ENCODE results near the gene MYO3B.
"Not testable (repeated sequence)": the region's sequence is repeated elsewhere in the genome, so short reads cannot be mapped to it uniquely, and the experiment has no call there.

The MYO3B gene

DNA sequence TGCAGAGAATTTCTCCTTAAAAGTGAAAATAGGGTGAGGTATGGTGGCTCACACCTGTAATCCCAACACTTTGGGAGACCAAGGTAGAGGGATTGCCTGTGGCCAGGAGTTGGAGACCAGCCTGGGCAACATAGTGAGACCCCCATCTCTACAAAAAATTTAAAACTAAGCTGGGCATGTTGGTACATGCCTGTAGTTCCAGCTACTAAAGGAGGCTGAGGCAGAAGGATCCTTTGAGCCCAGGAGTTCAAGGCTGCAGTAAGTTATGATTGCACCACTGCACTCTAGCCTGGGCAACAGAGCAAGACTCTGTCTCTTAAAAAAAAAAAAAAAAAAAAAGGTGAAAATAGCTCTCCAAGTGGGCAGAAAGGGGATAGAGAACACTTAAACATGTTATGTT lies 496.3 kb downstream of the MYO3B start:
- DNase-seq: not testable (repeated sequence)

DNA sequence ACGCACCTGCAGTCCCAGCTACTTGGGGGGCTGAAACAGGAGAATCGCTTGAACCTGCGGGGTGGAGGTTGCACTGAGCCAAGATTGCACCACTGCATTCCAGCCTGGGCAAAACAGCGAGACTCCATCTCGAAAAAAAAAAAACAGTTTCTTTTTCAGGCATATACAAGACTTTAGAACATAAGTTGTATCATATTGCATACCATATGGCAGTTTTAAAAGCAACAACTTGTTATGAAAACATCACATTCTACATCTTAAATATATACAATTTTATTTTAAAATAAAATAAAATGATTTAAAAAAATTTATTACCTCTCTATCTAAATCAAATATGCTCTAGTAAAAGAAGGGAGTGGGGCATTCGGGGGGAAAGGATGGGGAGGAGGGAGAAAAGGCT lies 497.8 kb downstream of the MYO3B start:
- no peak for DNase-seq

DNA sequence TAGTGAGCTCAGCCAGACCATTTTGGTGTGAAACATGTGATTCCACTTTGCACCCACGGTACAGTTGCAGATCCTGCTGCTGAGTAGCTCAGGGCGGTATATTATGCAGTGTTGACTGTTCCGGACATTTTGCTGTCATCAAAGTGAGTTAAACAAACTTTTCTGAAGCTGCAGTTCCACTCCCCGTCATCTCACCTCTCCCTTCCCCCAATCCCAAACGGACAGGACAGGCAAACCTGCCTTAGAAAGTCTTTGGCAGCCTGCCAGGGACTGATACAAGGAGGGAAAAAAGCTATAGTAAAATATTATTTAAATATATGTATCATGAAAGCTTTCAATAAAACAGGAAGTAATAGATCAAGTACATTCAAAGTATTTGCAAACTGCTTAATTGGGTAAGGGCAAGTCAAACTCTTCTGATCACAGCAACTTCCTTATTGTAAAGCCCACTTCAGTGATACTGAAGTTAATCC lies 501.7 kb downstream of the MYO3B start:
- no peak for DNase-seq

DNA sequence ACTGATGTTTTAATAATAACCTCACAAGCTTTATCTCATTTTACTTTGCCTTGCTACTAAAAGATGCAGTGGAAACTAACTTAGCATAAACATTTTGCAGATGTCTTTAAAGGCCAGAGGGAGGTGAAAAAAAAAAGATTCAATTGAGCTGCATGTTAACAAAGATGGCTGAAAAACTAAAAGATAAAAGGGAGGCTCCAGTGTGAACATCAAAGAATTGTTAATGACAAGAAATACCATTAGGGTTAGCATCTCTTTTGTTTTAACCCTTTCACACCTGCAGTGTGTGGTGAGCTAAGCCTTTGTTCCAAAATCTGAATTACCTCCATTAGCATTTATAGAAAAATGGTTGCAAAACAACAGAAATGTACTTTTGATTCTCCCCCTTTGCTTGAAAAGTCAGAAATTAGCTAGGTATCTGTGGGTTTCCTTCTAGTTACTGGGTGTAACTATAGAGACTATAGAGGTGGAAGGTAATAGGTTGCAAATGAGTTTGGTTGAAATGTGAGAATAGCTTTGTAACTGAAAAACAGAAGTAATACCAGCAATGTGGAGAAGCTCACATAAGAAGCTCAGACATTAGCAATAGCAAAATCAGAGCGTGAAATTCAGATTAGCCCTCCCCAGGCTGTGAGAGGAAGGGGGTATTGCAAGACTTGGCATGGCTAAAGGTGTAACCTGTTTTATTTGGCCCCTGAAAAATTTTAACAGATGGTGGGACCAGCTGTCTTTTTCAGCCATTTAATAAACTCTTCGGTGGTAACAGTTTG lies 502.4 kb downstream of the MYO3B start:
- DNase-seq: no peak

DNA sequence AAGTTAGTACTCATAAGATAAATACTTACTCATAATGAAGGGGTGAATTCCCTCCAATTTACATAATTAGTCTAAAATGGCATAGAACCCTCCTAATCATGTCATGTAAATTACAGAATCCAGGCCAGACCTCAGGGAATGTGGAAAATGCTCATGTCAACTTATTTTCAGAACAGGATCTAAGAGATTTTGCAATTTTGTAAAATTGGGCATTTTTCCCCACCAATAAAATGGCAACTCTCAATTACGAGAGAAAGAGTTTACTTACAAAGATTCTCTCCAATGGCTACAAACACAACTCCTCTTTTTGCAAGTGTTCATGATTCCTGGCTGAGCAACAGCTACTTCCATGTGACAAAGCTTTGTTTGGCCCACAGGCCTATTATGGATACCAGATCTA lies 503.4 kb downstream of the MYO3B start:
- DNase-seq: no peak

DNA sequence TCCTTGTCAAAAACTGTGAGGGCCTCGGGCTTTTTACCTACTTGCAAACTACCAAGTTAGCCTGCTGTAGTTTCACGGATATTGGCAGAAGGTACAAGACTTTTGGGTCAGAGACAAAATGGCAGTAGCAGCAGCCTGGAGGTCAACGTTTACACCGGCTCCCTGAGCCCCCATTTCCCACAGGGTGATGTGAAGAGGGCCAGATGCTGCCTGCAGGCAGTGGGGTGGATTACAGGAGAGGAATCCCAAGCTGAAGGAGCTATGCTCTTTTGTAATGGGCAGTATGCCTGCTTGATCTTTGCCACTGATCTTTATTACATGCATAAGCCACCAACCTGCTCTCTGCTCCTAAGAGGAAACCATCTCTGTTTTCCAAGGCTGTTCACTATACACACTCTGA lies 507.6 kb downstream of the MYO3B start:
- DNase-seq: no peak

DNA sequence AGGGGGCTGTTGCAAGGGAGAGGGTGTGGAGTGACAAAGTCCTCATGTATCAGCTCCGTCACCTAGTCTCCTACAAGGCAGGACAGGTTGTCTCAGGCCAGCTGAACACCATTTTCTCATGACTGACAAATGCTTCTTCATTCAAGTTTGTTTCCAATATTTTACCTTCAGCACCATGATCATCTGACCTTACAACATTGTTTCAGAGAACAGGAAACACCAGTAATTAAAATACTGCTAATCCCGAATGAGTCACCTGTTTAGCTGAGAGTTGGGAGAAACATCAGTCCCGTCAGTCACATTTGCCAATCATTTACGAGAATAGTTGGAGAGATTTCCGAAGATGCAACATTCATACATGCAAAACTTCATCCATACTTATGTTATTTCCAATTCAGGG lies 511.5 kb downstream of the MYO3B start:
- DNase-seq: no peak

DNA sequence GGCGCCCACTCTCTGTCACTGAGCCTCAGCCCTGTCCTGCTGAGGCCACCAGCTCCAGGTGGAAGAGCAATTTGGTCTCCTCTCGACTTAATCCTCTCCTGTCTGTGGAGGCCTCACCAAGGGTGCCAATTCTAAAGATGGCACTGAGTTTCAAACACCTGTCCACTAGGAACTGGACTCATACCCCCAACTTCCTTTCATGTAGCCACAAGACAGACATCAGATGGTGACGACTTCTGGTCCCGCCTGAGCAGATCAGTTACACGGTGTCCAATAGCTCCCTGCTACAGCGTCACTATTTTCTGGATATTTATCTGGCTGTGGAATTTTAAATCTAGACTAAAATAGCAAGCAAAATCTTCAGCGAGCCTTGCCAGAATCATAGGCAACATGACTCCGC lies 512.7 kb downstream of the MYO3B start:
- no peak for DNase-seq

DNA sequence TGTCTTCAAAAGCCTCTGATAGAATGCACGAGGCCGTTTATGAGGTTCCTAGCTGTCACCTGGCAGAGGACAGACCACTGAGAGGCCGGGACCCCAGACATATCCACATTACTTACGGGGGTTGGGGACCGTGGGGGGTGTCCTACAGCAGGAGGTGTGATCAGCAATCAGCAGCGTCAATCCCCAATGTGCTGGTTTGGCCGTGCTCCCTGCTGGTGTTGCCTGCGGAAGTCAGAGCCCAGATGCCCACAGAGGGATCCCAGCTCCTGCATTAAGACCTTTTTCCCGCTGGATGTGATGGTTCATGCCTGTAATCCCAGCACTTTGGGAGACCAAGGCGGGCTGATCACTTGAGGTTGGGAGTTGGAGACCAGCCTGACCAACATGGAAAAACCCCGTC lies 516.4 kb downstream of the MYO3B start:
- no peak for DNase-seq

DNA sequence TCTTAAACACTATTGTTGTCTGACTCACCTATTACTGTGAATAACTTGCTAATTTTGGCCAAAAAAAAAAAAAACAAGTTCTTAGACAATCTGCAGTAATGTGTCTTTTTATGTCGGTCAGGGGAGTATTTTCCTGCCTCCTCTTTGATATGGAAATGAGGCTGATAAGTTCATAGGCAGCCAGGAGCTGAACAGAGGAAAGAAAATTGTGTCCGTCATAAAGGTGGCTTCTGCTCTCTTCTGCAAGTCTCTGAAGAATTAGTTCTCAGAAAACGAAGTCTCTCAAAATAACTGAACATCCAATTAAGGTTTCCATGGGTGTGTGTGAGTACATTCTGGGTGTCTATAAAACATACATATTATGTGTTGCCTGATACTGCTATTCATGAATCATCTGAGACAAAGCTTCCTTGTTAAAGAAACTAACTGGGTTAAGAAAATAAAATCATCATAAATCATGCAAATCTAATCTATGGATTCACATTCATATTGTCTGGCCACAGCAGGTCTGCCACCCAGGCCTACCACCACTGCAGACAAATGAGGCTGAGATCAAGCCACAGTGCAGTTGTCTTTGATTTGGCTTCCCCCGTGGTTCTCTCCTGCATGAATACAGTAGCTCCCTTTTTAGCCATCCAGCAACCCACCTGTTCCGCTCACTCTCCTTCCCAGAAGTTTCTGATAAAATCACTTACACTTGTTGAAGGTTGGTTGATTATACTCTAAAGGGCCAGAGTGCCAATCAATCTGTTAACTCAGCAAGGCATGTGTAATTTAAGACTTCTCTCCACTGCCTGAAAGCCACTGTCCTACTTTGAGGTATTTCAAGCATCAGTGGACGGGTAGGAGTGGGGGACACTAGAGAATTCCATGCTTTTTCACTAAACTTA lies 517.8 kb downstream of the MYO3B start:
- no peak for DNase-seq

DNA sequence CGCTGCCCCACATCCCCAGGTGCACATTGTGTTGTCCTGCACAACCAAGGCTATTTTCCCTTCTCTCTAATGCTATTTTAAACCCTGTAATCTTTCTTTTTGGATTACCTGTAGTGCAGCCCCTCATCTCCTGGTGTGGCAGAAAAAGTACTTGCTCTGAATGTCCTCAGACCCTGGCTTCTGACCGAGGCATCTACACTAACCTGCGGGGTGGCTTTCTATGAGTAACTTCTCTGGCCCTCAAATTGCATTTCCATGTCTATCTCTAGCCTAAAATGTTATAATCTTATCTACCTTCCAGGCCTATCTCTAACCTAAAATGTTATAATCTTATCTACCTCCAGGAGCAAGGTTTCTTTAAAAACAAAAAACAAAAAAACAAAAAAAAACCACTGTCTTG lies 519.0 kb downstream of the MYO3B start:
- DNase-seq: no peak

DNA sequence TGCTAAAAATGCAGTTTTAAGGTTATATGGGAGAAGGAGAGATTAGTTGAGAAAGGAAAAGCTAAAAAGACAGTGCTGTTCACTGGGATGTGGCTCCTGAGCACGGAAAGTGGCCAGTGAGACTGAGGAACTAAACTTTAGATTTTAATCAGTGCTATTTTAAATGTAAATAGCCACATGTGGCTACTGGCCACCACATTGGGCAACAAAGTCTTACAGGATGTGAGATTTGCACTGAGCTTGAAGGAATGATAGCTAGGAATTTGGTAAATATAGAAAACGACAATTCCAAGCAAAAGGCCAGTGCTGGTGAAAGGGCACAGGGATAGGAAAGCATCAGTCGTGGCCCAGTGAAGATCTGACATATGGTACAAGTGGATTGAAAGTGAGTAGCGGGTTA lies 523.1 kb downstream of the MYO3B start:
- no peak for DNase-seq

DNA sequence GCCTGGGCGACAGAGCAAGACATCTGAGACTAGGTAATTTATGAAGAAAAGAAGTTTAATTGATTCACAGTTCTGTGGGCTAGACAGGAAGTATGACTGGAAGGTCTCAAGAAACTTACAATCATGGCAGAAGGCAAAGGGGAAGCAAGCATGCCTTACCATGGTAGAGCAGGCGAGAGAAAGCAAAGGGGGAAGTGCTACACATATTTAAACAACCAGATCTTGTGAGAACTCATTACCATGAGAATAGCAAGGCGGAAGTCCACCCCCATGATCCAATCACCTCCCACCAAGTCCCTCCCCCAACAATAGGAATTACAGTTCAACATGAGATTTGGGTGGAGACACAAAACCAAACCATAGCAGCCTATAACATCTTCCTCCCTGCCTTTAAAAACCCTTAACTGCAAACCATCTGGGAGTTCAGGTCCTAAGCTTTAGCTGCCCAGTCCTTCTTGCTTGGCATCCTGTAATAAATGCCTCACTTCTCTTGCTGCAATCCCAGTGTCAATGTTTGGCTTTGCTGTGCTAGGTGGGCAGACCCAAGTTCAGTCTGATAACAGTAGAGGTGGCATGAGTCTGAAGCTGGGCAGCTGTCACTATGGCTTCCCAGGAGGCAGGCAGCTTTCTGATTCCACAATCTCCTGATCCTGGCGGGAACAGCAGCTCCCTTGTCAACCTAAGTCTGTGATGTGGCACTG lies 526.0 kb downstream of the MYO3B start:
- DNase-seq: no peak

All from CD4-positive, alpha-beta T cell treated with Interferon alpha-2 for 1 hour (primary cell).